NCI-H187 treated with DMSO at 0.1 percent for 48 hours (cell line): ENCODE measurements around the gene EXOC4.

Experiments
- DNase-seq: peaks from one replicate; lab custom pipeline; 2025; lab: John Stamatoyannopoulos, UW

EXOC4 gene

GRCh38 chr7:133709036-133709880 lies 456.4 kb downstream of the EXOC4 start:
- DNase-seq: no peak

DNA sequence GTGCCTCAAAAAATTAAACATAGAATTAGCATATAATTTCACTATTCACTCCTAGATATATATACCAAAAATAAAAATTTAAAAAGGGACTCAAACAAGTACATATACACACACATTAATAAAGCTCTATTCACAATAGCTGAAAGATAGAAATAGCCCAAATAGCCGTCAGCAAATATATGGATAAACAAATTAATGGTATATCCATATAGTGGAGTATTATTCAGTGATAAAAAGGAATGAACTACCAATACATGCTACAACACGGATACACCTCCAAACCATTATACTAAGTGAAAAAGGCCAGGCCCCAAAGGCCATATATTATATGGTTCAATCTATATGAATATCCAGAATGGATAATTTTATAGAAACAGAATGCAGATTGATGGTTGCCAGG lies 459.7 kb downstream of the EXOC4 start:
- DNase-seq: no peak

DNA sequence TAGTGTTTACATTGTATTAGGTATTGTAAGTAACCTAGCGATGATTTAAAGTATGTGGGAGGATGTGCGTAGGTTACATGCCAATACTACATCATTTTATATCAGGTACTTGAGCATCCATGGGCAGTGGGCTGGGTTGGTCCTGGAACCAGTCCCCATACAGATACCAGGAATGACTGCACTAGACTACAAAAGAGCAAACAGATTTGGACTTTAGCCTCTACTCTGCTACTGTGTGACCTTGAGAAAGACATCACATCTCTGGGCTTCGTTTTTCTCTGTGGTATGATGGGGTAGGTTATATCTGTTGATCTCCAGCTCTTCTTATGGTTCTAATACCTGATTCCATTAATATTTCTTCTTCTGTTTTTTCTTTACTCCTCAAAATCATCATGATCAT lies 461.8 kb downstream of the EXOC4 start:
- no peak for DNase-seq

DNA sequence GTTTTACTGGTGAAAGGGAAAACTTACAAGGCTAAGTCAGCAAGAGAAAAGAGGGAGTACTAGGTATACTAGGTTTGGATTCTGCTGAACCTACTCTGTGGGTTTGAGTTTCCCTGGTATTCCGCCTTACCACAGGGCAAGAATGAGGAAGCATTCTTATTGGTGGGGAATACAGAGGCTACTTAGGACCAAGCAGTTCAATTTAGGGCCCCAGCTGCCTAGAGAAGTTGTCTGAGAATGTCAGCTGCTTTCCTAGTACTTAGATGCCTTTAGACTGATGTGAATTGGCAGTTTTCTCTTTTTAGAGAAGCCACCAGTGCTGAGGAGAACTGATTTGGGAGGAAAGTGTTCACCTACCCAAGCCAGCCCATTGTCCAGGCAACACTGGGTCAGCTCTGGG lies 465.3 kb downstream of the EXOC4 start:
- no peak for DNase-seq

DNA sequence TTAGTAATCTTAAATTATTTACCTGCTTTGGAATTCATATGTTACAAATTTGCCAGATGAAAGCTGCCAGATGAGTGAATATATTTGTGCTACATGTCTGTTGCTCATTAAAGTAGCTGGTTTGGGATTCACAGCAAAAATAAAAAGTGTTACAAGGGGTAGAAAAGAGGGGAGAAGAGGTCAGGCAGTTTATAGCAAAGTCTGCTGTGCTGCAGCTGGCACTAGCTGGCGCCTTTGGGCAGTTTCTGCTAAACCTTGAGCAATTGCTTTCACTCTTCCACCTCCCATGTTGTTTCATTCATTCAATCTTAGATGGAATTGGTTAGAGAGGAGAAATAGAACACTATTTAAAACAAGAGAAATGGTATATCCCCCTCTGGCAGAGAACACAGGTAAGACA lies 470.2 kb downstream of the EXOC4 start:
- no peak for DNase-seq

DNA sequence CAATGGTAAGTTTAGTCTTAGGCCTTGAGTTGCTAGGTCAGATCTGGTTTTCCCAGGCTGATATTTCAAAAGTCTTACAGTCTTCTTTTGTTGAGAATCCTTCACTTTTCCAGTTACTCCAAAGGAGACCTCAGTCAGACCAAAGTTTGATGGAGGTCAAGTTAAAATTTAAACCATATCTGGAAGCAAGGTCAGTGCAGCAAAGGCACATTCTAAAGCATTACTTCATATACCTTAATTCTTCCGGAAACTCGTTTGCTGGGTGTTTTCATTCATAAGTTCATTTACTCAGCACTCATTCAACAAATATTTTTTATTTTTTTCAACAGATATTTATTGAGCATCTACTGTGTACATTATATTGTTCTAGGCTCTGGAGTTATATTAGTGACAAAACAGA lies 471.3 kb downstream of the EXOC4 start:
- DNase-seq: no peak

- DNase-seq: no peak
Observed at GRCh38 chr7:133724694-133725093, 471.8 kb downstream of the EXOC4 start.

GRCh38 chr7:133727476-133728214 lies 474.8 kb downstream of the EXOC4 start:
- DNase-seq: no peak

DNA sequence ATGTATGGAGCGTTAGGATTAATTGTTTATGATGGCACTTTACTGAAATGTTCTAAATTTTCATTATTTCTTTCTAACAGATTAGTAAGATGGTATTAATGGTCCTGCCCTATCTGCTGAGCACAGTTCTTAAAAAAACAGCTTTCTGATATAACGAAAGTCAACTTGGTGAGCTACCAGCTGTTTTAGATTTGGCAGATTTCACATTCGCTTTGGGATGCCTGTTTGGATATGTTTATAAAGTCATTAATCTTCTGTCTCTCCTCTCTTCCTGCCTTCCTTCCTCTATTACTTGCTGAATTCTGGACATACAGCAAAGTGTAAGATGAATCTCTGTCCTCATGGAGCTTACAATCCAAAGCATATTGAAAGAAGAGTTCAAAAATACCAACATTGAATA lies 477.5 kb downstream of the EXOC4 start:
- DNase-seq: no peak

DNA sequence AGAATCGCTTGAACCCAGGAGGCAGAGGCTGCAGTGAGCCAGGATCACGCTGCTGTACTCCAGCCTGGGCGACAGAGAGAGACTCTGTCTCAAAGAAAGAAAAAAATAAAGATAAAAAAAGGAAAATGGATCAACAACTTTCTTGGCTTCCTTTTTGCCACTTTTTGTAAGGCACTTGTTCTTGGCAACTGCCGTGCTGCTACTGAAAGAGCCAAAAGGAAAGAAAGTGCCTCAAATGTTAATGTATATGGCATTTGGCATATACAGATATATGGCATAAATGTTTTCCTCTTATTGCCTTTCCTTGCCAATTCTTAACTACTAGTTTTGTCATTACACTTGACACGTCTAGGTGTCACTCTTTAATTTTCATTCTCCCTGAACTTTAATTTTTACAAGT lies 480.5 kb downstream of the EXOC4 start:
- DNase-seq: no peak

GRCh38 chr7:133735222-133735621 lies 482.3 kb downstream of the EXOC4 start:
- no peak for DNase-seq

GRCh38 chr7:133739817-133740216 lies 486.9 kb downstream of the EXOC4 start:
- DNase-seq: no peak

DNA sequence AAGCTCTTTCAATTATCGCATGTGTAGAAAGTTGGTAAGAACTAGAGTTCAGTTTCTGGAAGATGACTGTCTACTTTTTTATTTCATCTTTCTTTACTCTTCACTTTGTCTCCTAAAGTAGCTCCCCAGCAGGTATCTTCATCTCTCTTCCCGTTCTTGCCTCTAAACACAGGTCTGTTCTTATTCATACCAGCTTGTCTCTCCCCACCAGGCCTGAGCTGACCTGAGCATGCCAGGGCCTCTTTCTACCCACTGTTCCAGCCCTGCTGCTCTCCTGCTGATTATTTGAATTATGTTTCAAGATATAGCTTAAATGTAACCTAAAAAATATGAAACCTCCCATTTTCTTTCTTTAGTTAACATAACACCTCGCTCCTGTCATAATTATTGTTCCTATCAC lies 488.2 kb downstream of the EXOC4 start:
- DNase-seq: no peak

GRCh38 chr7:133741703-133742102 lies 488.8 kb downstream of the EXOC4 start:
- no peak for DNase-seq

DNA sequence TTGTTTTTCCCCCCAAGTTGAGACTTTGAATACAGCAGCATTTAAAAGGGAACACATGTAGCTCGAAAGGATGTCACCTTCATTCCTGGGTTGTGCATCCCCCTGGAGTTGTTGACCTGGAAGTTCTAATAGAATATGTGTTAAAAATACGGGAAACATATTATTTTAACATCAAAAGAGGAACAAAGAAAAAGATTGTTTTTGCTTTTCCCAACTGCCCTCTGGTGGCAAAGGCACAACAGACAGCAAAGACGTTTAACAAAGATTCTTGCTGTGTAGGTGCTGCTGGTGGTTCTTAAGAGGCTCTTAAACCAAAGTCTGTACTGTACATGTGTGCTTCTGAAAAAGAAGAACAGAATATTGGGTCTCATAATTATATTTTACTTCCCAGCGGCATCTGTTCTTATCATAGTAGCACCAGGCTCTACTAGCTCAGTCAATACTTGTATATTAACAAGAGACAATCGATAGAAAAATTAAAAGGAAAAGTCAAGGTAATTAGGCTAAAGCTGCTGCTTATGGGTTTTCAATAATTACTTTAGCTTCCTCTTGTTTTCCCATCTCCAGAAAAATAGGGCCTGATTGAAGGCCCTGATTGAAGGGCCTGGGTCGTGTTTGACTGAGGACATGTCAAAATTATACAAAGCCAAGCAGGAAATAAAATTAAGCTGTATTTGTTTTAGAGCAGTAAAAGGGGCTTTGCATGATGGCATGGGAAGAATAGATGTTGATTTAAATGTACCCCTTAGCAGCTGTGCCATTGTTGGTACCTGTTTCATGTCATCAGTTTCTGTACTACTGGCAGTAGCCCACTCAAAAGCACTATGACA lies 490.0 kb downstream of the EXOC4 start:
- no peak for DNase-seq

DNA sequence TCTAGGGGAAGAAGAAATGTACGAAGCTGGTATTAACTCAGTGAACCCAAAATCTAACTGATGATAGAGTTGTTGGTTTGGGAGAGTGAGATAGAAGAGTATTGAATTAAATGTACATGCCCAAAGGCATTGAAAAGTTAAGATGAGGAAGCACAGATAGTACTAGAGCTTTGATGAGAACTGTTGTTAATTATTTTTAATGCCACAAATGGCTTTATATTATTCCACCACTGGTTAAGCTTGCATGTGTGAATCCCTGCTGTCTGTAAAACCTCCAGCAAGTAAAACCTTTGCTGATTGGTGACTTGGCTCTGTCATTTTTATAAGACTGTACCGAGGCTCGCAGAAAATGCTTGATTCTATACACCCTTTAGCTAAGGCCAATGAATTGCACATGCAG lies 491.6 kb downstream of the EXOC4 start:
- DNase-seq: no peak

- no peak for DNase-seq
Observed at GRCh38 chr7:133746305-133746704, 493.4 kb downstream of the EXOC4 start.

DNA sequence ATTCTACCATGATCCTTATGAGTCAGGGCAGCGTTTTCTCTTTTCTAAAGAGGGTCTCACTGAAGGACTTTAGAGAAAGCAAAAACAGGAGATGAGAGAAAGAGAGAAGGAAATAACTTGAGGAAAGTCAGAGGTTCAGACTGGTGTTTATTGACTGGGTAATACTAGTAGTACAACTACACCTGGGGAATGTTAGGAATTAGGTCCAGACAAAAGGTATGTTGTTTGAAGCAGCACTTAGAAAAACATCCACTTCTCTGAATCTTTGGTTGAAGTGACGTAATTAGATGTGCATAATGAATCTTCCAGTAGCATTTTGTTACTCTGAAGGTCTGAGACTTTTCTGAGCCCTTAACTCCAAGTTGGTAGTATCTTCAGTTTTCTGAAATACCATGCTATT lies 494.0 kb downstream of the EXOC4 start:
- no peak for DNase-seq

DNA sequence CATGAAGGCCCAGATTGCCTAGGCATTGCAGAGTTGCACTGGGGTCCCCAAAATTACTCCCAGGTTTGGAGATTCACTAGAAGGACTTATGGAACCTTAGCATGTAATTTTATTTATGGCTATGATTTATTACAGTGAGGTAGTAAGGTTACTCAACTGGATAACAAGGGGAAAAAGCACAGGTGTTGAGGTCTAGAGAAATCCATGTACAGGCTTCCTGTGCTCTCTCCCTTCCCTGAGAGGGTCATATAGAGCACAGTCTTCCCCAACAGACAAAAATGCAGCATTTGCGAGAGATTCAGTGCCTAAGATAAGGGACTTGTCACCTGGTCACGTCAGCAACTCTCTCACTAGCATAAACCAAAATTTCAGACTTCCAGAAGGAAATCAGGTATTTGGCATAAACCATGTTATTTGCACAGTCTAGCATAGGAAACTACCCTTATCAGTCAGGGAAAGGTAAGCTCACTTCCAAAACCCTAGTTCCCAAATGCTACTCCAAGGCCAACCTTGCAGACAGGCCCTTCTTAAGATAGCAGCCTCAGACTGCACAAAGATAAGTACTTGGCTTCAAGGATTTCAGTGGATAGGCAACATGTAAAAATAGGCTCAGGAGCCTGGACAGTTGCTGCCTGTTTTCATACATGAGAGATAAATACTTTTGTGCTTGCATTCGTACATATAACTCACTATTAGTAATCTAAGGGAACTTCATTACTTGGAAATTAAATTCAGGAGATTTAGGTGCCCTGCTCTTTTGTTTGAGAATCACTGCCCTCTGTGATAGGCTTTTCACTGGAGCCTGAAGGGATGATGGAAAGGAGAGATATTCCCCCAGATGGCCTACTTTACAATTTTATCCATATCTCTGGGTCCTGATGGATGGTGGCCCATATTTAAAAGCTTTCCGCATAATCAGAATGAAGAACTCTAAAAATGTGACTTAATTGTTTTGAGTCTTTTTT lies 495.8 kb downstream of the EXOC4 start:
- DNase-seq: no peak

- DNase-seq: no peak
Observed at GRCh38 chr7:133750287-133750686, 497.4 kb downstream of the EXOC4 start.

DNA sequence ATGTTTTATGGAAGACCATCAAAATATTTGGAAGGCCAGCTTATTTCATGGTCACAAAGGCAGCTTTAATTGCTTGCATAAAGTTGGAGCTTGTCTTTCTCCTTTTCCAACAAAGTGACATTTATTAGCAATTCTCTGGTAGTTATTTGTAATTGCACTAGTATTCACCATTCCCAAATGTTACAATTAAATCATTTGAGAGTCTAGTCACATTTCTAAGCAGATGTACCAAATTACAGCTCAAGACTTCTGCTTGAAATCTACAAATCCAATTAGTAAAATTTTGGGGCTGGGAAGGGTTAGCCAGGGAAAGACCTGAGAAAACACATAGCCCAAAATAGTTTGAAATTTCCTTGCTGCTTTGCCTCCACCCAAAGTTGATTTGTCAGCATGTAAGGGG lies 498.2 kb downstream of the EXOC4 start:
- DNase-seq: no peak
